RCC 7860 (cell line): ENCODE measurements around the gene RAF1.
"Not testable (repeated sequence)": the region's sequence is repeated elsewhere in the genome, so short reads cannot be mapped to it uniquely, and the experiment has no call there.

Experiments used
- DNase-seq: peaks from one replicate; pipeline ENCODE4 v3.0.0-alpha.2; 2015; ENCODE audit warnings: low spot score
- FAIRE-seq: peaks from 2 replicates; lab custom pipeline; 2012; peaks lifted over from hg19 to GRCh38; lab: Jason Lieb, UNC

The RAF1 gene

GRCh38 chr3:12566976-12567375, 96.9 kb downstream of the RAF1 start:
- DNase-seq (no peak), FAIRE-seq (no peak)

- no peak for FAIRE-seq
- no peak for DNase-seq
Measured at GRCh38 chr3:12562451-12562850, 101.5 kb downstream of the RAF1 start.

- FAIRE-seq (no peak), DNase-seq (no peak)
Measured at GRCh38 chr3:12561397-12561796, 102.5 kb downstream of the RAF1 start.

GRCh38 chr3:12560505-12561190, 103.3 kb downstream of the RAF1 start:
- DNase-seq (no peak), FAIRE-seq (no peak)

GRCh38 chr3:12559520-12559919, 104.4 kb downstream of the RAF1 start:
- FAIRE-seq, result no peak
- DNase-seq, result no peak

GRCh38 chr3:12558706-12559105, 105.2 kb downstream of the RAF1 start:
- FAIRE-seq (no peak), DNase-seq (no peak)

- FAIRE-seq (no peak), DNase-seq (no peak)
Measured at GRCh38 chr3:12557473-12558100, 106.3 kb downstream of the RAF1 start.

GRCh38 chr3:12556690-12557472, 107.0 kb downstream of the RAF1 start, which contains the start of gene MKRN2:
MKRN2 (plus strand) TSS chr3:12557087; CDS start chr3:12557151, 64 bp downstream.
- FAIRE-seq (no peak), DNase-seq (peak; percentile 71)

GRCh38 chr3:12556314-12556689, 107.6 kb downstream of the RAF1 start:
- no peak for DNase-seq
- no peak for FAIRE-seq

GRCh38 chr3:12553921-12554391, 110.0 kb downstream of the RAF1 start:
- no peak for FAIRE-seq
- DNase-seq, result no peak

- DNase-seq (no peak), FAIRE-seq (no peak)
Measured at GRCh38 chr3:12549971-12550760, 113.8 kb downstream of the RAF1 start.

GRCh38 chr3:12545473-12545791, 118.5 kb downstream of the RAF1 start, which contains the start of gene MKRN2OS:
MKRN2OS (minus strand) TSS chr3:12545499; CDS start chr3:12545464, 35 bp downstream.
- no peak for FAIRE-seq
- no peak for DNase-seq

- DNase-seq (no peak), FAIRE-seq (no peak)
Measured at GRCh38 chr3:12544652-12545472, 119.1 kb downstream of the RAF1 start.

- DNase-seq, FAIRE-seq: not testable (repeated sequence)
Measured at GRCh38 chr3:12543497-12543896, 120.4 kb downstream of the RAF1 start.

GRCh38 chr3:12541625-12542024, 122.3 kb downstream of the RAF1 start:
- no peak for FAIRE-seq

GRCh38 chr3:12536423-12536822, 127.5 kb downstream of the RAF1 start:
- no peak for FAIRE-seq

More at GRCh38 chr3:12541625-12542024, 122.3 kb downstream of the RAF1 start:
- DNase-seq, result no peak

More at GRCh38 chr3:12536423-12536822, 127.5 kb downstream of the RAF1 start:
- no peak for DNase-seq
